Raji (cell line): ENCODE measurements around the gene NHEJ1.

ENCODE experiments used
- POLR2A ChIP-seq: IDR thresholded peaks from 2 replicates; pipeline ENCODE4 v1.6.1; 2011; ENCODE audit warnings: low read depth, low read length, control low read depth; ENCODE audit not compliant: insufficient read depth

The NHEJ1 gene

GRCh38 chr2:219158025-219158424, 2.6 kb downstream of the NHEJ1 start:
- TF ChIP-seq POLR2A, result no peak

- TF ChIP-seq POLR2A, result no peak
These were observed 3.2 kb downstream of the NHEJ1 start for GRCh38 chr2:219157396-219157795.

GRCh38 chr2:219155054-219155644, 5.5 kb downstream of the NHEJ1 start:
- TF ChIP-seq POLR2A, result no peak

- TF ChIP-seq POLR2A, result no peak
These were observed 10.9 kb downstream of the NHEJ1 start for GRCh38 chr2:219149667-219150066.

- no peak for TF ChIP-seq POLR2A
These were observed 18.3 kb downstream of the NHEJ1 start for GRCh38 chr2:219142329-219142728.

- no peak for TF ChIP-seq POLR2A
These were observed 19.9 kb downstream of the NHEJ1 start for GRCh38 chr2:219140722-219141121.

- TF ChIP-seq POLR2A, result no peak
These were observed 26.6 kb downstream of the NHEJ1 start for GRCh38 chr2:219133976-219134375.

GRCh38 chr2:219131744-219132143, 28.9 kb downstream of the NHEJ1 start:
- no peak for TF ChIP-seq POLR2A

- no peak for TF ChIP-seq POLR2A
These were observed 29.3 kb downstream of the NHEJ1 start for GRCh38 chr2:219131327-219131726.

GRCh38 chr2:219129589-219129988, 31.0 kb downstream of the NHEJ1 start:
- no peak for TF ChIP-seq POLR2A

- no peak for TF ChIP-seq POLR2A
These were observed 32.2 kb downstream of the NHEJ1 start for GRCh38 chr2:219128396-219128795.

- TF ChIP-seq POLR2A, result no peak
These were observed 33.5 kb downstream of the NHEJ1 start for GRCh38 chr2:219127037-219127635.

- TF ChIP-seq POLR2A, result no peak
These were observed 34.1 kb downstream of the NHEJ1 start for GRCh38 chr2:219126555-219126954.

GRCh38 chr2:219125886-219126270, 34.7 kb downstream of the NHEJ1 start:
- TF ChIP-seq POLR2A, result no peak

GRCh38 chr2:219125225-219125885, 35.3 kb downstream of the NHEJ1 start:
- TF ChIP-seq POLR2A, result no peak

- TF ChIP-seq POLR2A, result no peak
These were observed 36.1 kb downstream of the NHEJ1 start for GRCh38 chr2:219124381-219125110.
